ENCODE data around the gene LLGL2.

LLGL2 gene

DNA sequence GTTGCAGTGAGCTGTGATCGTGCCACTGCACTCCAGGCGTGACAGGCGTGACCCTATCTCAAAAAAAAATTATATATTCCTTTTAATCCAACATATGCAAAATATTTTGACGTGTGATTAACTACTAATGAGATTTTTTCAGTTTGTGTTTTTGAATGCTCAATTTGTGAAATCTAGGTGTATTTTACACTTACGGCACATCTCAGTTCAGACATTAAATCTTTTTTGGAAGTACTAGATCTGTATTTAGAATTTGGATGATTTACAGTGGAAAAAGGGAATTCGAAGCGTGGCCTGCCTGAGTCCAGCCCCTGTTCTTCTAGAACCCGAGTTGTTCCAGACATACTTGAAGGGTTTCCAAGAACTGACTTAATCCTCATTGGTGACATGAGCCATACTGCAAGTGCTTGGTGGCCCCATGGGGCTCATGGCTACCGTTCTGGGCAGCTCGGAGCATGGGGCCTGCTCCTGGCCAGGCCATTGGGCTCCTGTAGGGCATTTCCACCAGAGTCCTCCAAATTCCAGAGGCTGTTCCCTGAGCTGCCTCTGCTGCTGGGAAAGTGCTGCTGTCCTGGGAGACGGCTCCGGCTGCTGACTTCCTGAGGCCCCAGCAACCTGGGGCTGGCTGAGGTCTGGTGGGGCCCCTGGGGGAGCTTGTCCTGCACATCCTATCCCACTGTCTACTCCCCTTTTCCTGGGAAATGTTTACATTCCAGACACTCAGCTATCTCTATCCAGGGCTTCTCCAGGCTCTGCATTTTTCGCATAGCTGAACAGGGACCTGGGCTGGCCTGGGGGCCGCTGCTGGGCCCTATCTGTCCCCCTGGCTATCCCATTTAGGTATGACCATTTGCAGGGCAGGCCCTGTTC is 27.2 kb downstream of the LLGL2 start:
- no peak for DNase-seq

DNA sequence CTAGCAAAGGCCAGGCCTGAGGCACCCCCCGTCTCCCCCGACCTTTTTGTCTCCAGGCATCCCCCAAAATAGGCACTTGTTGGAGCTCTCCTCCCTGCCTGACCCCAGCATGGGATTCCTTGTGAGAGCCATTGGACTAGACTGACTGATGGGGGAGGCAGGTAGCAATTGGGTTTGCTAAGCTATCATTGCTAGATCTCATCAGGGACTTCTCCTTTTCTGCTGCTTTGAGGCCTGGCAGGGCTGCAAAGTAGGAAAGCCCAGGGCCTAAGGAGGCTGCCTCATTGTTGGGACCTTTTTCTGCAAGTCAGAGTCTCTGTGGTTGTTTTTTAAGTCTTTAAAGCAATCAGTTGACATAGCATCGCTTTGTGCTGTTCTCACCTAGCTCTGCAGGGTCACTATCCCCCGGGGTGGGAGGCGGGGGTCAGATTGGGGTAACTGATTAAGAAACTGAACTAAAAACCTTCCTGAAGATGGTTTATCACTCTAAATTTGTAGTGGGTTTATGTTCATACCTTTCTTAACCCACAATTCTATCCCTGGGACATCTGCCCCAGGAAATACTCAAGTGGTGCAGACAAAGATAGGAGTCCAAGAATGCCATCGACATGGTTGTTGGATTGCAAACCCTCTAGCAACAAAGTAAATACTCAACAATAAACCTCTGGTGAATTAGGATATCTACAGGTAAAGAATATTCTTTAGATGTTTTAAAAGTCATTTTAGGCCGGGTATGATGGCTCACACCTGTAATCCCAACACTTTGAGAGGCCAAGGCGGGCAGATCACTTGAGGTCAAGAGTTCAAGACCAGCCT is 28.0 kb downstream of the LLGL2 start:
- no peak for DNase-seq

DNA sequence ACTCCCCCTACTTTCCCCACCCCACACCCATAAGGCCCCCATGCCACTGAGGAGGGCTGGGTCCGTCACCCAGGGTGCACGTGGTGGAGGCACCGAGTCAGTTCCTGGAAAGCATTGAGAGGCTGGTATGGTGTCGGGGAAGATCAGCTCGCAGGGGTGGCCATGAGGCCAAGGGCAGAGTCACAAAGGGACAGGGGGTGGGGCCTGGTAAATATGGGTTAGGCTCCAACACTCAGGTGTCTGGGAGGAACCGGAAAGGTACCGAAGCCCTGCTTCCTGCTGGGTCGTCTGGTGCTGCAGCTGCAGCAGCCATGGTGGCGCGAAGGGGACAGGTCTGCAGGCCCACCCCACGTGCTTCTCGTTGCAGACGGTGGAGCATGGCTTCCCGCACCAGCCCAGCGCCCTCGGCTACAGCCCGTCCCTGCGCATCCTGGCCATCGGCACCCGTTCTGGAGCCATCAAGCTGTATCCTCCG is 30.2 kb downstream of the LLGL2 start:
- DNase-seq = no peak

DNA sequence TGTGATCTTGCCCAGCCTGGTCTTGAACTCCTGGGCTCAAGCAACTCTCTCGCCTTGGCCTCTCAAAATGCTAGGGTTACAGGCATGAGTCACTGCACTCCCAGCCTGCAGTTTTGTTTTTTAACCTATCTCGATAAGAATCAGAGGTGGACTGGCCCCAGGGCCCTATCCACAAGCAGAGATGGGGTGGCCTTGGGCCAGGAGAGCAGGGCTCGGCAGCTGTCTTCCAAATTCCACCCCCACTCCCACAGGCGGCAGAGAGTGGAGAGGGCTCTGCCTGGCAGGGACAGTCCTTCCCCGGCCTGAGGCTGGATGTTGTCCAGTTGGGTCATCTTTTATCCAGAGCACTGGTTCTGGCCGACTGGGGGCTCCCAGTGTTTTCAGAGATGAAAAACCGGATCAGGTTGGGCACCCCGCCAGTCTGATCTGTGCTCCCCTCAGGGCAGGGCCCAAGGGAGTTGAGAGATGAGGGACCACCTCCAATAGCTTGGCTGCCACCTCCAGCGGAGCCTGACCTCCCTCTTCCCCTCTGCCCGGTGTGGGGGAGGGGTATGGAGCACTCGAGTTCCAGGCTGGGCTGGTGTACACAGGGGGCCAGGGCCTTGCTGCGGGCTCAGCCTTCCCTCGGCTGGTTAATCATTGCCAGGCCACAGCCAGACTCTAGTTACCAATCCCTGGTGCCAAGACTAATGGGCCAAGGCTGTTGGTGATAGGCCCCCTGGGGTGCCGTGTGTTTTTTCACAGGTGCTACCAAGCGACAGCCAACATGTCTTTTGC is 31.8 kb downstream of the LLGL2 start:
- DNase-seq = no peak

DNA sequence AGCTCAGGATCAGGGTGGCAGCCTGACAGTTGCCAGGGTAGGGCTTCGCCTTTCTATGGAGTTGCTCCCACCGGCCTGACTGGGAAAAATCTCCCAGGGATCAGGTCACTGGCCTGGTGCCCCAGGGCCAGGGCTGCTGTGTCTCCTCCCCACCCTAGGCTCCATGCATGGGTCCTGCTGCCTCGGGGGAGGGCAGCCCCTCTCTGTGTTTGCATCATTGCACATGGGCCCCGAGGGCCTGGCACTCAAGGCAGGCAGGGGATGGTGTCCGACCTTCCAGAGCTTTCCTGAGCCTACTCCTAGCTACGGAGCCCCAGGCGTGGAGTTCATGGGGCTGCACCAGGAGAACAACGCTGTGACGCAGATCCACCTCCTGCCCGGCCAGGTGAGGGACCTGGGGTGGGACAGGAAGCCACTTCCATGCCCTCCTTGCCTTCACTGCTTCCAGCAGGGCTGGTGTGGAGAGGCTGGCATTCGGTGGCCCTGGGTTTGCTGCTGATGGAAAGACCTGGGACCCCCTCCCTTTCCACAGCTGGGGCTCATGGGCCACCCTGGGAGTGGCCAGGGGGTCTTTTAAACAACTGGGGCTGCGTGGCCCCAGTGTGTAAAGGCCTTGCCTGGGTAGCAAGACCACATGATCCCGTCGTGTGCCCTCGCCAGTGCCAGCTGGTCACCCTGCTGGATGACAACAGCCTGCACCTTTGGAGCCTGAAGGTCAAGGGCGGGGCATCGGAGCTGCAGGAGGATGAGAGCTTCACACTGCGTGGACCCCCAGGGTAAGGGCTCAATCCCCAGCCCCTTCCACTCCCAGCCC is 32.6 kb downstream of the LLGL2 start:
- no peak for DNase-seq

DNA sequence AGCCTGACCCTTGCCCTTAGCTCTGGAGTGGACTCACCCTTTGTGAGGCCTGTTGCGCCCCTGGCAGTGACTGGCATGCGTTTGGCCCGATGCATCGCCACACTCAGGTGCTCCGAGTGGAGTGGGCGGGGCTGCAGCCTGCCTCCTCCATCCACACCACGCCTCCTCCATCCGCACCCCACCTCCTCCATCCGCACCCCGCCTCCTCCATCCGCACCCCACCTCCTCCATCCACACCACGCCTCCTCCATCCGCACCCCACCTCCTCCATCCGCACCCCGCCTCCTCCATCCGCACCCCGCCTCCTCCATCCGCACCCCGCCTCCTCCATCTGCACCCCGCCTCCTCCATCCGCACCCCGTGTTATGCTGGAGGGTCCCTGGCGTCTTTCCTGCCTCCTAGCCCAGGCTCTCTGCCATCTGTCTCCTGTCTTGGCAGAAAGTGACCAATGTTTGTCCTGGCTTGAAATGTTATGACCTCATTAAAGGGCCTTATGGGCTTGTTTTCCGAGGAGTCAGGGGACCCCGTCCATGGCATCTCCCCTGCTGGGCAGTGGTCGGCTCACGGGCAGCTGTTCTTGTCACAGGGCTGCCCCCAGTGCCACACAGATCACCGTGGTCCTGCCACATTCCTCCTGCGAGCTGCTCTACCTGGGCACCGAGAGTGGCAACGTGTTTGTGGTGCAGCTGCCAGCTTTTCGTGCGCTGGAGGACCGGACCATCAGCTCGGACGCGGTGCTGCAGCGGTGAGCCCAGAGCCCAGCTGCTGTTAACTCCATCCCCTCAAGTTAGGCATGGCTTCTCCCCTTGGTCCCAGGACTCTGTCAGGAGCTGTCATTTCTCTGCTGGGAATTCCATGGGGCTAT is 33.4 kb downstream of the LLGL2 start:
- no peak for DNase-seq

DNA sequence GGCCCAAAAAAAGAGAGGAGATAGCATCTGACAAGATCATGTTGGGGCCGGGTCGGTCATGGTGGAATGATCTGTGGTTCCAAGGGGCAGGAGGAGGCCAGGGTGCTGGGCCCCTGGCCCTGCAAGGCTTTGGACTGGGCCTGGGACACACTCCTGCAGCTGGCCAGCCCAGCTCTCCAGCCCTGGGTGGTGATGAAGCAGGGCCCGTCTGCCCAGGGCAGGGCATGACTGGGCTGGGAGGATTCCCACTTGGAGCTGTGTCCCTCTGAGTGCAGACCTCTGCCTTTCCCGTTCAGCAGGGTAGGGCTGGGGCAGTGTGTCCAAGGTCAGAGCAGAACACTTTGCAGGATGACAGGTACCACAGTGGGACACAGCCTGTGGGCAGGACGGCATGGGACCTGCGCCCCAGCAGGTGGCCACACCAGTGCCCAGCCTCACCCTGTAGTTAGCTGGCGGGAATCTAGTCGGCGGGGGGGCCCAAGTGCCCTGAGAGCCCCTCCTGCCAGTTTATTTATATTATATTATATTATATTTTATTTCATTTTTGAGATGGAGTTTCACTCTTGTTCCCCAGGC is 34.5 kb downstream of the LLGL2 start:
- DNase-seq = no peak

DNA sequence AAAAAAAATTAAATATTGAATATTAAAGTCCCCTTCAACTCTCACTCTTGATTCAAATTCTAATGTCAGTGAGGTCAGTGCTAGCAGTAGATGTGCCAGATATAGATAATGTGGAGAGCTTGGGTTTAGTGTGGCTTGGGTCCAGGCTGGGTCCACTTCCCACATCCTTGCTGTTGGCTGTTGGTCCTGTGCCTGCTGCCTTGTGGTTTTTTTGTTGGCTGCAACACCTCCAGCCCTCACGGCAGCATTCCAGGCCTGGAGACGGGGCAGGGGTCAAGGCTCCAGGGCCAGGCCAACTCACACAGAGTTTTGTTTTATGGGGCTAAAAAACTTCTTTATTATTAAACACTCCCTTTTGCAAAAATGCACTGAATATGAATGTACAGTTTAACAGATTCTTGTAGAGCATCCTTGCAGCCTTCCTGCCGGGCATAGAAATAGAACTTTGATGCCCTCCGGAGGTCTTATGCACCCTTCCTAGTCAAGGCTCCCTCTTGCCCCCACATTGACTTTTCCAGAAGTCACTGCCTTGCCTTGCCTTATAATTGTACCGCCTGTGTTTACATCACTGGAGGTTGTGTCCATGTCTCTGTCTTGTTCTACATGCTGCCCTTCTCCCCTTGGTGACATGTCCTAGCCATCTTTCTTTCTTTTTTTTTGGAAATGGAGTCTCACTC is 36.6 kb downstream of the LLGL2 start:
- no peak for DNase-seq

DNA sequence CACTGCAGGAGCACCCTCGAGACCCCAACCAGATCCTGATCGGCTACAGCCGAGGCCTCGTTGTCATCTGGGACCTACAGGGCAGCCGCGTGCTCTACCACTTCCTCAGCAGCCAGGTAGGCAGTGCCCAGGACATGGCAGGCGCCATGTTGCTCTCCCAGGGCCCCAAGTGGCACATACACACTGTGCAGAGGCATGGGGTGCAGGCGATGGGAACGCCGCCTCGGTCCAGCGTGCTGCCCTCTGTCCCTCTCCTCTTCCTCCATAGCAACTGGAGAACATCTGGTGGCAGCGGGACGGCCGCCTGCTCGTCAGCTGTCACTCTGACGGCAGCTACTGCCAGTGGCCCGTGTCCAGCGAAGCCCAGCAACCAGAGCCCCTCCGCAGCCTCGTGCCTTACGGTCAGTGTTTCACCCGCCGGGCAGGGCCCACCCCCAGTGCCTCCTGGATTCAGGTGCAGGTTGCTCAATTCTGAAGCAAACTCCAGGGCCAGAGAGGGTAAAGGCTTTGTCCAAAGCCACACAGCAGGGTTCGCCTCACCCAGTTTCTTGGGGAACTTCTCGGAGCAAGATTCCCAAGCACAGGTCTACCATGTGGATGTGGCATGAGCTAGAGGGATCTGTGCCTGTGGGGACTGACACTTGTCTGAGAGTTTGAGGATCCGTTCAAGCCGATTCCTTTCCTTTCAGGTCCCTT is 37.7 kb downstream of the LLGL2 start:
- no peak for DNase-seq

DNA sequence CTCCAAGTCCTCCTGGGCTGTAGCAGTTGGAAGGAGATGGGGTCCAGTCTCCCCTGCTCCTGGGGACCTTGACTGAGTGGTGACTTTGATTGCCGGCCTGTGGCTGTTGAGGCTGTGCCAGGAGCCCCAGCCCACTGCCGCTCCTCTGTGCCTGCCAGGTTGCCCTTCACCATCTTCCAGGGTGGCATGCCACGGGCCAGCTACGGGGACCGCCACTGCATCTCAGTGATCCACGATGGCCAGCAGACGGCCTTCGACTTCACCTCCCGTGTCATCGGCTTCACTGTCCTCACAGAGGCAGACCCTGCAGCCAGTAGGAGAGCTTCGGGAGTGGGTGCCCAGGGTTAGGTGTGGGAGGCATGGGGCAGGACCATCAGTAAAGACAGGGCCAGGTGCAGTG is 38.7 kb downstream of the LLGL2 start:
- no peak for DNase-seq

DNA sequence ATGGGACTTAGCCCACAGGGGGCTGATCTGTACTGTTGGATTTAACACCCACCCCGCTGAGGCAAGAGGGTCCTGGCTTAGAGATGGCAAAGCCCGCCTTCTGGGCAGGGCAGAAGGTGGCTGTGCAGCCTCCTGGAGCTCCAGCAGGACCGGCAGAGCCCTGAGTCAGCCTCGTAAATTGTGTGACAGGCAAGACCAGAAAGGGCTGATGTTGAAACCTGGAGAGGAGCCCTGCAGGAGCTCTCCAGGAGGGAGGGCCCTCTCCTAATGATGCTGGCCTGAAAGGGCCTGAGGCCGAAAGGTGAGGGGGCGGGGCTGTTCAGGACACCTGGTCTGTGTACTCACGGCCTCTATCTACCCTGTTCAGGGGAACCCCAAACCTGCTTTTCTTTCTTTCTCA is 39.6 kb downstream of the LLGL2 start:
- no peak for DNase-seq

DNA sequence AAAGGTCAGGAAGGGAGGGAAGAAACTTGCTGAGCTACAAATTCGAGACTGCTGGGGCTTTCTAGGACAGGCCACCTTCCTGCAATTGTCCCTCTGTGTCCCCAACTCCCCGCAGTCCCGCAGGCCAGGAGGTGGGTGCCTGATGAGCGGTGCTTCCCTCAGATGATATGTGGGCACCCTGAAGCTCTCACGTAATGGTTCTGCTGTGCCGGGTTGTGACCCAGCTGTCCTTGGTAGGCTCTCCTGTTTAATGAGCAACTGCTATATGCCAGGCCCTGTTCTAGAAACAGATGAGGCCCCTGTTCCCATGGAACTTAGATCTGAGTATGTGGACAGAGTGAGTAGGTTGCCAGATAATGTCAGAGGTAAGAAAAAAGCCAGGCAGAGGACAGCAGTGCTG is 40.1 kb downstream of the LLGL2 start:
- DNase-seq = no peak

DNA sequence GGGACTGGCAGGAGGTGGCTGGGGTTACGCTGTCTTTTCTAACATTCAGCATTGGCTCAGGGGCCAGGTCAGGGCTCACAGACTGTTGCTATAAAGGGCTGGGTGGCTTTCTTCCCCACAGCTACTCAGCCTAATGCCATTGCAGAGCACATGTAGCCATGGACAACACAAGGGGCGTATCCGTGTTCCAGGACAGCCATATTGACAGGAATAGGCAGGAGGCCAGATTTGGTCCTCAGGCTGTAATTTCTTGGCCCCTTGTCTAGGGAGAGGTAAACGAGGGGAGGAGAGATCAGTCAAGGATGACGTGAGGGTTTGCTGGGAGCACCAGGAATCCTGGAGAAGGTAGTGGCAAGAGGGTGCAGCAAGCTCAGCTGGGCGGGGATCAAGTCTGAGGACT is 40.9 kb downstream of the LLGL2 start:
- DNase-seq = no peak

DNA sequence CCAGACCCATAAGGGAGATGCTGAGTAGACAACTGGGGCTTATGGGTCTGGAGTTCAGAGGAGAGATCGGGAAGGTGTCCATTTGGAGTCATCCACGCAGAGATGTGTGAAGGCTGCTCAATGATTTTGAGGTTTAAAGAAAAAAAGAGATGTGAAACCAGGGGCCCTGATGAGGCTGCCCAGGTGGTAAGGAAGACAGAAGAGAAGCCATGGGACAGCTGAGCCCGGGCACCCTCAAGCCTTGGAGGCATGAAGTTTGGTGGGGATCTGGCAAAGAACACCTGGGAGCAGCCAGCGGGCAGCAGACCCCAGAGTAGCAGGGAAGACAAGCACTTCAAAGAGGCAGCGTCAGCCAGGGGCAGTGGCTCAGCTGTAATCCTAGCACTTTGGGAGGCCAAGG is 41.3 kb downstream of the LLGL2 start:
- no peak for DNase-seq

DNA sequence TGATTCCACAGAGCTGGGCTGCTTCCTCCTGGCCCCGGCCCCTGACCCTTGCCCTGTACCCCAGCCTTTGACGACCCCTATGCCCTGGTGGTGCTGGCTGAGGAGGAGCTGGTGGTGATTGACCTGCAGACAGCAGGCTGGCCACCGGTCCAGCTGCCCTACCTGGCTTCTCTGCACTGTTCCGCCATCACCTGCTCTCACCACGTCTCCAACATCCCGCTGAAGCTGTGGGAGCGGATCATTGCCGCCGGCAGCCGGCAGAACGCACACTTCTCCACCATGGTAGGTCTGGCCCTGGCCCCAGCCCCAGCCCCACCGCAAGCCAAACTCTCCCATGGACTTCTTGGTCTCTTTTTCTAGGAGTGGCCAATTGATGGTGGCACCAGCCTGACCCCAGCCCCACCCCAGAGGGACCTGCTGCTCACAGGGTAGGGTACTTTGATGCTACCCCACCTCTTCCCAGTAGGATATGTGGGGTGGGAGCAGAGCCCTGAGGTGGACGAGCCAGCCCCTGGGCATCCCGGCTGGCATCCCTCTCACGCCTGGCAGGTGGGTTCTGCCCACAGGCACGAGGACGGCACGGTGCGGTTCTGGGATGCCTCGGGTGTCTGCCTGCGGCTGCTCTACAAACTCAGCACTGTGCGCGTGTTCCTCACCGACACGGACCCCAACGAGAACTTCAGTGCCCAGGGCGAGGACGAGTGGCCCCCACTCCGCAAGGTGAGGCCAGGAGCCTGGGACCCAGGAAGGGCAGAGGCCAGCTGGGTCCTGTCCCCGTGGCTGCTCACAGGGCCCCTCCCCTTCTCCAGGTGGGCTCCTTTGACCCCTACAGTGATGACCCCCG is 43.1 kb downstream of the LLGL2 start:
- no peak for DNase-seq

DNA sequence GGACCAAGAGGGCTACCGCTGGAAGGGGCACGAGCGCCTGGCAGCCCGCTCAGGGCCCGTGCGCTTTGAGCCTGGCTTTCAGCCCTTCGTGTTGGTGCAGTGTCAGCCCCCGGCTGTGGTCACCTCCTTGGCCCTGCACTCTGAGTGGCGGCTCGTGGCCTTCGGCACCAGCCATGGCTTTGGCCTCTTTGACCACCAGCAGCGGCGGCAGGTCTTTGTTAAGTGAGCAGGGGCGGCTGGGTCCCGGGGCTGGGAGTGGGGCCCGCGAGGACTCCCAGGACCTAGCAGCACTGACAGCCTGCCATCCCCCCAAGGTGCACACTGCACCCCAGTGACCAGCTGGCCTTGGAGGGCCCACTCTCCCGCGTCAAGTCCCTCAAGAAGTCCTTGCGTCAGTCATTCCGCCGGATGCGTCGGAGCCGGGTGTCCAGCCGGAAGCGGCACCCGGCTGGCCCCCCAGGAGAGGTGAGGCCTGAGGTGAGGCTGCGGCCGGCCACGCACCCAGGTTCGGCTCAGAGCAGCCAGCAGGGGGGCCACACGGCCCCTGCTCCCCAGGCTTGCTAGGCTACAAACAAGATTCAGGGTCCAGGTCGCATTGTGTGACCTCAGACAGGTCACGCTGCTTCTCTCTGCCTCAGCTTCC is 44.7 kb downstream of the LLGL2 start:
- no peak for DNase-seq

DNA sequence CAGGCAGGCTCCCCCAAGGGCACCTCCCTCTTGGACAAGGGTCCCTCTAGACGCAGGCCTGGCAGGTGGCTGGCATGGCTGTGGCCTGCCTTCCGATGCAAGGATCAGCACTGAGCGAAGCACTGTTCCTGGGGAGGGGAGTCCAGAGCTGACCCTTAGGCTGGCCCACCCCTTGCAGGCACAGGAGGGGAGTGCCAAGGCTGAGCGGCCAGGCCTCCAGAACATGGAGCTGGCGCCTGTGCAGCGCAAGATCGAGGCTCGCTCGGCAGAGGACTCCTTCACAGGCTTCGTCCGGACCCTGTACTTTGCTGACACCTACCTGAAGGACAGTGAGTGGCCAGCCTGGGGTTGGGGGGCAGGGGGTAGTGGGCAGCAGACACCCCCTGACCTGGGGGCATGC is 45.3 kb downstream of the LLGL2 start:
- no peak for DNase-seq
